HFFc6 (cell line): ENCODE data around the gene PATJ. TPM values are rescaled to one million over a fixed set of nuclear protein-coding genes. Genes with fewer than 3 reads are reported as not detected.

Experiments used
- DNase-seq: peaks from one replicate; pipeline ENCODE4 v3.0.0-alpha.2; 2018
- H3K27ac Mint-ChIP-seq: 2 replicates; pipeline ENCODE4 v1.8.0; 2020; ENCODE audit warnings: mild to moderate bottlenecking, mixed read lengths
- H3K27me3 Mint-ChIP-seq: 2 replicates; pipeline ENCODE4 v1.8.0; 2021; ENCODE audit warnings: mild to moderate bottlenecking, moderate library complexity, mixed read lengths; ENCODE audit not compliant: insufficient read depth
- H3K36me3 Mint-ChIP-seq: 2 replicates; pipeline ENCODE4 v1.8.0; 2021; ENCODE audit warnings: low read depth, mixed read lengths
- H3K4me1 Mint-ChIP-seq: 2 replicates; pipeline ENCODE4 v1.8.0; 2020; ENCODE audit warnings: low read depth, mixed read lengths
- H3K4me3 Mint-ChIP-seq: 2 replicates; pipeline ENCODE4 v1.8.0; 2020; ENCODE audit warnings: mild to moderate bottlenecking, moderate library complexity, mixed read lengths
- H3K9me3 Mint-ChIP-seq: 2 replicates; pipeline ENCODE4 v1.8.0; 2020; ENCODE audit warnings: mild to moderate bottlenecking, mixed read lengths
- total RNA-seq, 6 experiments: library from RNA; stranded (reverse); fragmentation: NEBNext Ultra II Directional; extraction: Animal tissue kit (Norgen Biotek cat#: 25700); gene quantifications; 2 replicates in 1 of 6; 3 replicates in 5 of 6; pipeline ENCODE4 v1.2.3, GENCODE V29; 2021
- TF ChIP-seq, protein P1 (sequence below): fragments of 200-600 bp; sonication (generic); IDR thresholded peaks from 2 replicates; pipeline ENCODE4 v1.5.0; 2021; ENCODE audit warnings: antibody characterized with exemption, mild to moderate bottlenecking

The PATJ gene
- total RNA-seq, 6 experiments from 2014 or later = 4.7 to 8.0 (median 5.7) TPM

DNA sequence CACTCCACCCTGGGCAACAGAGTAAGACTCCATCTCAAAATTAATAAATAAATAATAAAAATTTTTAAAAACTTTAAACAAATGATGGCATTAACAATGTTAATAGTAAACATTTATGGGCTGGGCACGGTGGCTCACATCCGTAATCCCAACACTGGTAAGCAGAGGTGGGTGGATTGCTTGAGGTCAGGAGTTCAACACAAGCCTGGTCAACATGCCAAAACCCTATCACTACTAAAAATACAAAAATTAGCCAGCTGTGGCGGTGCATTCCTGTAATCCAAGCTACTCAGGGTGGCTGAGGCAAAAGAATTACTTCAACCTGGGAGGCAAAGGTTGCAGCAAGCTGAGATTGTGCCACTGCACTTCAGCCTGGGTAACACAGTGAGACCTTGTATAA, 443.4 kb downstream of the PATJ start:
- Mint-ChIP-seq H3K27ac (no peak overlapping the region), H3K9me3 (peaks cover 5% of the 10 kb centered on the region; the same call in 1 of the 2 replicates), H3K36me3 (no peaks in the 10 kb centered on the region; the same call in 1 of the 2 replicates), H3K4me3 (no peak overlapping the region), H3K27me3 (peaks cover 6% of the 10 kb centered on the region; the same call in 1 of the 2 replicates), H3K4me1 (no peaks in the 10 kb centered on the region)
- no peak for DNase-seq
- TF ChIP-seq, protein P1, sequence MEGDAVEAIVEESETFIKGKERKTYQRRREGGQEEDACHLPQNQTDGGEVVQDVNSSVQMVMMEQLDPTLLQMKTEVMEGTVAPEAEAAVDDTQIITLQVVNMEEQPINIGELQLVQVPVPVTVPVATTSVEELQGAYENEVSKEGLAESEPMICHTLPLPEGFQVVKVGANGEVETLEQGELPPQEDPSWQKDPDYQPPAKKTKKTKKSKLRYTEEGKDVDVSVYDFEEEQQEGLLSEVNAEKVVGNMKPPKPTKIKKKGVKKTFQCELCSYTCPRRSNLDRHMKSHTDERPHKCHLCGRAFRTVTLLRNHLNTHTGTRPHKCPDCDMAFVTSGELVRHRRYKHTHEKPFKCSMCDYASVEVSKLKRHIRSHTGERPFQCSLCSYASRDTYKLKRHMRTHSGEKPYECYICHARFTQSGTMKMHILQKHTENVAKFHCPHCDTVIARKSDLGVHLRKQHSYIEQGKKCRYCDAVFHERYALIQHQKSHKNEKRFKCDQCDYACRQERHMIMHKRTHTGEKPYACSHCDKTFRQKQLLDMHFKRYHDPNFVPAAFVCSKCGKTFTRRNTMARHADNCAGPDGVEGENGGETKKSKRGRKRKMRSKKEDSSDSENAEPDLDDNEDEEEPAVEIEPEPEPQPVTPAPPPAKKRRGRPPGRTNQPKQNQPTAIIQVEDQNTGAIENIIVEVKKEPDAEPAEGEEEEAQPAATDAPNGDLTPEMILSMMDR = no peak

- H3K27me3 Mint-ChIP-seq = peaks cover 6% of the 10 kb centered on the region; the same call in 1 of the 2 replicates
- no peaks in the 10 kb centered on the region for H3K4me1 Mint-ChIP-seq
- DNase-seq = no peak
- H3K4me3 Mint-ChIP-seq = no peak overlapping the region
- H3K27ac Mint-ChIP-seq = no peak overlapping the region
- peaks cover 5% of the 10 kb centered on the region for H3K9me3 Mint-ChIP-seq
- H3K36me3 Mint-ChIP-seq = no peaks in the 10 kb centered on the region; the same call in 1 of the 2 replicates
- TF ChIP-seq, protein P1 = no peak
These were observed 445.3 kb downstream of the PATJ start for GRCh38 chr1:62187548-62187947.

DNA sequence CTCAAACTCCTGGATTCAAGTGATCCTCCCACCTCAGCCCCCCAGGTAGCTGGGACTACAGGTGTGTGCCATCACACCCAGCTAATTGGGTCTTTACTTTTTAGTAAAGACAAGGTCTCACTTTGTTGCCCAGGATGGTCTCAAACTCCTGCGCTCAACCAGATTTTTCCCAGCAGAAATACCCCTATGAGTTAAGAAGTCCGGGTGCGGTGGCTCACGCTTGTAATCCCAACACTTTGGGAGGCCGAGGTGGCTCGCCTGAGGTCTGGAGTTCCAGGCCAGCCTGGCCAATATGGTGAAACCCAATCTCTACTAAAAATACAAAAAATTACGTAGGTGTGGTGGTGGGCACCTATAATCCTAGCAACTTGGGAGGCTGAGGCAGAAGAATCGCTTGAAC, 445.8 kb downstream of the PATJ start:
- Mint-ChIP-seq H3K27ac (no peak overlapping the region), H3K9me3 (peaks cover 5% of the 10 kb centered on the region), H3K27me3 (peaks cover 6% of the 10 kb centered on the region; the same call in 1 of the 2 replicates), H3K36me3 (no peaks in the 10 kb centered on the region; the same call in 1 of the 2 replicates), H3K4me1 (no peaks in the 10 kb centered on the region), H3K4me3 (no peak overlapping the region)
- DNase-seq = no peak
- TF ChIP-seq, protein P1 = no peak

DNA sequence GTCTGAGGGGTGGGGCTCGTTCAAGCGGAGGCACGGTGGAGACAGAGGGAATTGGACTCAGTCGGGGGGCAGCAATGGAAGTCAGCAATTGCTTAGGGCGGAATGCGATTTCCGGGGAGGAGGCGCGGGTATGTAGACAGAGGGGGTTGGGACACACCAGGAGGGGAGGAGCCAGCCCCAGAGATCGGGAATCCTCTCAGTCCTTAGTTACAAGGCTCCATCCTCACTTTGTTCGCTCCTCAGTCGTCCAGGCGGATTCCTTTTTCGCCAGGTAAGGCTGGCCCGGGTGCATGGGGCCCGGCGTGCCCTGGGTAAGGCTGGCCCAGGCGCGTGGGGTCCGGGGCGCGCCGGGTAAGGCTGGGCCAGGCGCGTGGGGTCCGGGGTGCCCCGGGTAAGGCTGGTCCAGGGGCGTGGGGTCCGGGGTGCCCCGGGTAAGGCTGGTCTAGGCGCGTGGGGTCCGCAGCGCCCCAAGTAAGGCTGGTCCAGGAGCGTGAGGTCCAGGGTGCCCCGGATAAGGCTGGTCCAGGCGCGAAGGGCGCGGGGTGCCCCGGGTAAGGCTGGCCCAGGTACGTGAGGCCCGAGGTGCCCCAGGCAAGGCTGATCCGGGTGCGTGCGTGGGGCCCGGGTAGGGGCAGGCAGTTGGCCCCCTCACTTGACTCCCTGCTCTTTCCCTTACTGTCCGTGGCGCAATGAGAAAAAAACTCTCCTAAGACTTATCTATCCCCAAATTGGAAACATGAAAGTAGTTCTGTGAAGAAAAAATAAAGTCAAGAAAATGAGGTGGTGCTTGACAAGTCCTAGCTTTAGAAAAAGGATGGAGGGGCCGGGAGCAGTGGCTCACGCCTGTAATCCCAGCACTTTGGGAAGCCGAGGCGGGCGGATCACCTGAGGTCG, 452.6 kb downstream of the PATJ start, which contains the start of gene L1TD1:
Gene L1TD1 (plus strand): TSS at position 199 of the 894 bp plus-strand sequence. CDS start 11,780 bp downstream, outside the sequence.
- Mint-ChIP-seq H3K9me3 (peaks cover 16% of the 10 kb centered on the region), H3K27ac (no peak within 1 kb of the TSS), H3K27me3 (peaks cover 10% of the 10 kb centered on the region), H3K4me1 (no peaks in the 10 kb centered on the region), H3K36me3 (peaks cover 10% of the 10 kb centered on the region; the same call in 1 of the 2 replicates), H3K4me3 (no peak within 1 kb of the TSS)
- DNase-seq = no peak
- TF ChIP-seq, protein P1 = no peak

DNA sequence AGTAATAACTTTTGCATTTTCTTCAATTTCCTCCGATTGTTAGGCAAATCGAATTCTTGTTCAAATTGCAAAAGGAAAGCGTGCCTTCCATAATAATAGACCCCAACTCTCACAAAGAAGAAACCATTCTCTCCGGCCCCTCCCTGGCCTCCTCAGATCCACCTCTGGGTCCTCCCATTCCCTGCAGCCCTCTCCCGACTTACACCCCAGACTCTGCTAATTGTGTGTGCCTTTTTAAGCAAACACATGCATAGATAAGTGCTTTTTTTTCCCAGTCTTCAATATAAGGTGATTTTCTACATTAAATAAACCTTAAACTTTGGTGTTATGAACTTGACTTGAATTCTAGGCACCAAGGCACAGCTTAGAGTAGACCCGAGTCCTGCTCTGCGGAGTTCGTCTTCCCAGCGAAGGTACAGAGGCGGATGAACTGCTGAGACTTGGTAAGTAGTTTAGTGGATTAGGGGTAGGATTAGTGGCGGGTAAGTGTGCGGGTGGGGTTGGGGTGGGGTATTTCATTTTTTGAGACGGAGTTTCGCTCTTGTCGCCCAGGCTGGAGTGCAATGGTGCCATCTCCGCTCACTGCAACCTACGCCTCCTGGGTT, 453.9 kb downstream of the PATJ start:
- Mint-ChIP-seq H3K4me1 (no peaks in the 10 kb centered on the region), H3K27ac (no peak overlapping the region), H3K36me3 (peaks cover 10% of the 10 kb centered on the region; the same call in 1 of the 2 replicates), H3K9me3 (peaks cover 16% of the 10 kb centered on the region), H3K4me3 (no peak overlapping the region), H3K27me3 (peaks cover 10% of the 10 kb centered on the region)
- TF ChIP-seq, protein P1 = no peak
- DNase-seq = no peak
